H1 (cell line): ENCODE data around the gene COX19.

Experiments used
- CTCF ChIP-seq, 3 experiments: IDR thresholded peaks; 1 replicate in 2 of 3; 2 replicates in 1 of 3; pipeline versions ENCODE4 v1.5.1 to v1.6.1; 2011; ENCODE audit warnings: low read length in 3 of 3, mild to moderate bottlenecking in 3 of 3, inconsistent platforms in 2 of 3, low read depth in 1 of 3, moderate library complexity in 1 of 3; ENCODE audit not compliant: insufficient read depth in 1 of 3; ENCODE audit errors: control extremely low read depth in 1 of 3
- HDAC6 ChIP-seq: IDR thresholded peaks from one replicate; pipeline ENCODE4 v1.7.1; 2012; ENCODE audit warnings: low read depth, mild to moderate bottlenecking, inconsistent platforms, low read length, moderate library complexity
- JUN ChIP-seq: IDR thresholded peaks from 2 replicates; pipeline ENCODE4 v1.6.1; 2011; ENCODE audit warnings: low read depth, mild to moderate bottlenecking, improper control_type of control experiment, low read length
- MAX ChIP-seq: IDR thresholded peaks from 2 replicates; pipeline ENCODE4 v1.6.1; 2012; ENCODE audit warnings: inconsistent platforms
- NANOG ChIP-seq: IDR thresholded peaks from 2 replicates; pipeline ENCODE4 v1.6.1; 2011; ENCODE audit warnings: low read length, low read depth, mild to moderate bottlenecking, inconsistent platforms; ENCODE audit not compliant: insufficient read depth, poor library complexity, severe bottlenecking
- POLR2A ChIP-seq, 2 experiments: IDR thresholded peaks; 1 replicate in 1 of 2; 2 replicates in 1 of 2; pipeline ENCODE4 v1.6.1; 2011; ENCODE audit warnings: low read depth in 2 of 2, low read length in 2 of 2, mild to moderate bottlenecking in 2 of 2; ENCODE audit errors: control extremely low read depth in 1 of 2
- POLR2AphosphoS5 ChIP-seq: IDR thresholded peaks from 2 replicates; pipeline ENCODE4 v1.6.1; 2011; ENCODE audit warnings: low read depth, low read length

GRCh38 chr7:972110-972509 is 3.2 kb downstream of the COX19 start:
- TF ChIP-seq MAX (no peak), JUN (no peak), NANOG (no peak), CTCF (IDR thresholded peaks at IDR 0.05; ENCODE audit: control extremely low read depth in 1 of 3, insufficient read depth in 1 of 3, low read depth in 1 of 3, low read length in 3 of 3) (no peak), POLR2AphosphoS5 (no peak), HDAC6 (no peak), POLR2A (IDR thresholded peaks at IDR 0.05; ENCODE audit: control extremely low read depth in 1 of 2, low read depth in 2 of 2, low read length in 2 of 2) (no peak)
